Smooth muscle cell (in vitro differentiated cells): Measurements from ENCODE around the gene SUV39H2. TPM values are rescaled to one million over a fixed set of nuclear protein-coding genes. Genes with fewer than 3 reads are reported as not detected.

Experiments
- DNase-seq: peaks from one replicate; lab custom pipeline; 2025; ENCODE audit not compliant: unreplicated experiment; lab: John Stamatoyannopoulos, UW
- H2AFZ ChIP-seq: fragments of 200-600 bp; sonication (generic); 2 replicates; pipeline ENCODE4 v1.6.0; 2016; ENCODE audit warnings: antibody characterized with exemption, low read depth, mild to moderate bottlenecking
- H3F3A ChIP-seq: fragments of 200-600 bp; sonication (generic); 2 replicates; pipeline ENCODE4 v1.6.0; 2017; ENCODE audit warnings: antibody characterized with exemption, low read depth
- H3K27ac ChIP-seq: fragments of 200-600 bp; sonication (generic); 2 replicates; pipeline ENCODE4 v1.5.1; 2016; ENCODE audit warnings: low read depth, mild to moderate bottlenecking
- H3K27me3 ChIP-seq: fragments of 200-600 bp; sonication (generic); 2 replicates; pipeline ENCODE4 v1.6.1; 2016; ENCODE audit warnings: low read depth, mild to moderate bottlenecking
- H3K36me3 ChIP-seq: fragments of 200-600 bp; sonication (generic); 2 replicates; pipeline ENCODE4 v1.5.1; 2016; ENCODE audit warnings: low read depth
- H3K4me1 ChIP-seq: fragments of 200-600 bp; sonication (generic); 2 replicates; pipeline ENCODE4 v1.5.1; 2016; ENCODE audit warnings: low read depth
- H3K4me2 ChIP-seq: fragments of 200-600 bp; sonication (generic); 2 replicates; pipeline ENCODE4 v1.6.0; 2016; ENCODE audit warnings: mild to moderate bottlenecking
- H3K4me3 ChIP-seq: fragments of 200-600 bp; sonication (generic); 2 replicates; pipeline ENCODE4 v1.5.1; 2016; ENCODE audit warnings: mild to moderate bottlenecking
- H3K79me2 ChIP-seq: fragments of 200-600 bp; sonication (generic); 2 replicates; pipeline ENCODE4 v1.6.0; 2016; ENCODE audit warnings: low read depth, mild to moderate bottlenecking
- H3K9ac ChIP-seq: fragments of 200-600 bp; sonication (generic); 2 replicates; pipeline ENCODE4 v1.6.0; 2016; ENCODE audit warnings: low read depth
- H3K9me3 ChIP-seq: fragments of 200-600 bp; sonication (generic); replicated peaks from 2 replicates; pipeline ENCODE4 v1.5.1; 2016; ENCODE audit warnings: low read depth
- H4K20me1 ChIP-seq: fragments of 200-600 bp; sonication (generic); 2 replicates; pipeline ENCODE4 v1.6.0; 2016; ENCODE audit warnings: low read depth
- WGBS: methylation state at CpG from one replicate; pipeline ENCODE4 v1.1.7; 2016; ENCODE audit warnings: low lambda C conversion rate; 5-methylcytosine and 5-hydroxymethylcytosine counted together
- polyA plus RNA-seq: library from polyadenylated mRNA; unstranded; fragments of >200 nt; fragmentation: Nextera tagmentation; extraction: Ambion mirVana; gene quantifications from 2 replicates; pipeline ENCODE4 v1.2.1, GENCODE V29; 2016
- total RNA-seq: library from RNA; depleted of rRNA; stranded (reverse); fragments of >200 nt; gene quantifications from 2 replicates; pipeline ENCODE4 v1.2.3, GENCODE V29; 2014
- TF ChIP-seq, protein P1 (sequence below): fragments of 200-600 bp; sonication (generic); IDR thresholded peaks from 2 replicates; pipeline ENCODE4 v1.5.1; 2017; ENCODE audit warnings: borderline replicate concordance, mild to moderate bottlenecking, antibody characterized with exemption; ENCODE audit not compliant: insufficient read depth, poor library complexity, severe bottlenecking

Gene SUV39H2
- total and polyA plus RNA-seq, 2 experiments from 2014 or later: 7.2 to 11.0 TPM

DNA sequence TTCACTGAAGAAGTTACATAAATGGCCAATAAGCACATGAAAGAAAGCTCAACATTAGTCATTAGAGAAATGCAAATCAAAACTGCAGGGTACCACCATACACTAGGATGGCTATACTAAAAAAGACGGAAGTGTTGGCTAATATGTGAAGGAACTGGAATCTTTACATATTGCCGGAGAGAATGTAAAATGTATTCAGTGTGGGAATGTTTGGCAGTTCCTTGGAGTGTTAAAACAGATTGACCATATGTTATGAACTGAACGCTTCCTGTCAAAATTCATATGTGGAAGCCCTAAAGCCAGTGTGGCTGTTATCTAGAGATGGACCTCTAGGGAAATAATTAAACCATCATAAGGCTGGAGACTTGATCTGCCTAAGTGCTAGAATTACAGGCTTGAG lies 33.1 kb downstream of the SUV39H2 start:
- Histone ChIP-seq H2AFZ (no peak overlapping the region), H3K79me2 (no peaks in the 10 kb centered on the region), H3K36me3 (peaks cover 14% of the 10 kb centered on the region), H3K4me3 (no peak overlapping the region), H3K4me2 (no peak overlapping the region), H3K4me1 (no peaks in the 10 kb centered on the region), H4K20me1 (no peaks in the 10 kb centered on the region), H3K9me3 (peaks cover 4% of the 10 kb centered on the region), H3F3A (no peaks in the 10 kb centered on the region), H3K27ac (no peak overlapping the region), H3K27me3 (no peaks in the 10 kb centered on the region), H3K9ac (no peak overlapping the region)
- WGBS: 97% methylated on average over 3 of the region's 3 CpGs
- TF ChIP-seq, protein P1, sequence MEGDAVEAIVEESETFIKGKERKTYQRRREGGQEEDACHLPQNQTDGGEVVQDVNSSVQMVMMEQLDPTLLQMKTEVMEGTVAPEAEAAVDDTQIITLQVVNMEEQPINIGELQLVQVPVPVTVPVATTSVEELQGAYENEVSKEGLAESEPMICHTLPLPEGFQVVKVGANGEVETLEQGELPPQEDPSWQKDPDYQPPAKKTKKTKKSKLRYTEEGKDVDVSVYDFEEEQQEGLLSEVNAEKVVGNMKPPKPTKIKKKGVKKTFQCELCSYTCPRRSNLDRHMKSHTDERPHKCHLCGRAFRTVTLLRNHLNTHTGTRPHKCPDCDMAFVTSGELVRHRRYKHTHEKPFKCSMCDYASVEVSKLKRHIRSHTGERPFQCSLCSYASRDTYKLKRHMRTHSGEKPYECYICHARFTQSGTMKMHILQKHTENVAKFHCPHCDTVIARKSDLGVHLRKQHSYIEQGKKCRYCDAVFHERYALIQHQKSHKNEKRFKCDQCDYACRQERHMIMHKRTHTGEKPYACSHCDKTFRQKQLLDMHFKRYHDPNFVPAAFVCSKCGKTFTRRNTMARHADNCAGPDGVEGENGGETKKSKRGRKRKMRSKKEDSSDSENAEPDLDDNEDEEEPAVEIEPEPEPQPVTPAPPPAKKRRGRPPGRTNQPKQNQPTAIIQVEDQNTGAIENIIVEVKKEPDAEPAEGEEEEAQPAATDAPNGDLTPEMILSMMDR: no peak
- no peak for DNase-seq

DNA sequence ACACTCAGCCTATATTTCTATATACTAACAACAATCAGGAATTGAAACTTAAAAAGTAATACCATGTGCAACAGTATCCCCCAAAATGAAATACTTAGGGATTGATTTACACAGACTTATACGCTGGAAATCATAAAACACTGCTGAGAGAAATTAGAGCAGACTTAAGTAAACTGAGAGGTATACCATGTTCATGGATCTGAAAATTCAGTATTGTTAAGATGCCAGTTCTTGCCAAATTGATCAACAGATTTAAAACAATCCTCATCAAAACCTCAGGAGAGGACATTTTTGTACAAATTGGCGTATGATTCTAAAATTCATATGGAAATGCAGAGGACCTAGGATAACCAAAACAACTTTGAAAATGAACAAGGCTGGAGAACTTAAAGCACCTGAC lies 37.9 kb downstream of the SUV39H2 start:
- no peak overlapping the region for H3K4me3 ChIP-seq
- H3K4me2 ChIP-seq: no peak overlapping the region
- 99% methylated on average over 2 of the region's 2 CpGs for WGBS
- H3K9ac ChIP-seq: no peak overlapping the region
- no peaks in the 10 kb centered on the region for H4K20me1 ChIP-seq
- H3K9me3 ChIP-seq: peaks cover 4% of the 10 kb centered on the region
- H3K27ac ChIP-seq: no peak overlapping the region
- TF ChIP-seq, protein P1: no peak
- no peaks in the 10 kb centered on the region for H3K79me2 ChIP-seq
- no peaks in the 10 kb centered on the region for H3K4me1 ChIP-seq
- H3K27me3 ChIP-seq: no peaks in the 10 kb centered on the region
- DNase-seq: no peak
- H3K36me3 ChIP-seq: peaks cover 28% of the 10 kb centered on the region
- no peak overlapping the region for H2AFZ ChIP-seq
- H3F3A ChIP-seq: no peaks in the 10 kb centered on the region

DNA sequence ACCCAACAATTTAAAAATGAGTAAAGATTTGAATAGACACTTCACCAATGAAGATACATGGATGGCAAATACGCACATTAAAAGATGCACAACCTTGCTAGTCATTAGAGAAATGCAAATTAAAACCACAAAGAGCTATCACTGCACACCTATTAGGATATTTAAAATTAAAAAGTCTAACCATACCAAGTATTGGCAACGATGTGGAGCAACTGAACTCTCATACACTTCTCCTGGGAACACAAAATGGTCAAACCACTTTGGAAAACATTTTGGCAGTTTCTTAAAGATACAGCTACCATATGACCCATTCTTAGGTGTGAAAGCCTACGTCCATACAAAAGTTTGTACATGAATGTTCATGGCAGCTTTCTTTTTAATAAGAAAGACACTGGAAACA lies 39.2 kb downstream of the SUV39H2 start:
- TF ChIP-seq, protein P1: no peak
- Histone ChIP-seq H3K9me3 (peaks cover 4% of the 10 kb centered on the region), H3K79me2 (no peaks in the 10 kb centered on the region), H2AFZ (no peak overlapping the region), H4K20me1 (no peaks in the 10 kb centered on the region), H3K36me3 (peaks cover 32% of the 10 kb centered on the region), H3K4me1 (no peaks in the 10 kb centered on the region), H3F3A (no peaks in the 10 kb centered on the region), H3K27ac (no peak overlapping the region), H3K9ac (no peak overlapping the region), H3K27me3 (no peaks in the 10 kb centered on the region), H3K4me3 (no peak overlapping the region), H3K4me2 (no peak overlapping the region)
- over 99% methylated on average over 3 of the region's 3 CpGs for WGBS
- no peak for DNase-seq

DNA sequence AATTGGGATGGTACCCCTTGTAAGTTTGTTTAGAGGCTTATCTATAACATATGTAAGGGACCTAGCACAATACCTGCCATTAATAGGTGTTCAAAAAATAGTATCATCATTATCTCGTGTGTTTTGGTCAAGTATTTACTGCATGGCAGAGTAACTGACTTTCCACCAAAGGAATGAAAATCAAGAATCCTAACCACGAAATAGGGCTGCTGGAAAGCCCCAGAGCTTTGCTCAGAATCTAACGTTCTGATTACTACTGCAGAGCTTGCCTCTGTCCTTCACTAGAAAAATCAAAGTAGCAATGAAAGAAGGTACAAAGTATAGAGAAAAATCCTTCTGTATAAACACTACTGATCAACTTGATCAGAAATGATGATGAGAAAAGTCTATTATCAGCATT lies 40.3 kb downstream of the SUV39H2 start:
- no peak overlapping the region for H3K4me2 ChIP-seq
- no peaks in the 10 kb centered on the region for H3K79me2 ChIP-seq
- 78% methylated on average over 3 of the region's 3 CpGs for WGBS
- no peaks in the 10 kb centered on the region for H3K4me1 ChIP-seq
- H3K36me3 ChIP-seq: peaks cover 26% of the 10 kb centered on the region
- no peak overlapping the region for H3K4me3 ChIP-seq
- TF ChIP-seq, protein P1: no peak
- no peak overlapping the region for H3K9ac ChIP-seq
- H3K27me3 ChIP-seq: no peaks in the 10 kb centered on the region
- H3K27ac ChIP-seq: no peak overlapping the region
- H3F3A ChIP-seq: no peaks in the 10 kb centered on the region
- no peaks in the 10 kb centered on the region for H4K20me1 ChIP-seq
- H3K9me3 ChIP-seq: peaks cover 4% of the 10 kb centered on the region
- no peak for DNase-seq
- no peak overlapping the region for H2AFZ ChIP-seq
